Stimulated activated CD4-positive, alpha-beta T cell treated with anti-CD3 and anti-CD28 coated beads, TNF-alpha, amount 100 ng/mL, for 1 hour (primary cell): ENCODE data around the gene CLDN15.
"Not testable (repeated sequence)": the region's sequence is repeated elsewhere in the genome, so short reads cannot be mapped to it uniquely, and the experiment has no call there.

Experiments
- DNase-seq, 3 donors: peaks; one replicate each; pipeline ENCODE4 v3.0.0-alpha.2; 2020; ENCODE audit warnings: low read depth in 3 of 3, low spot score in 1 of 3

The CLDN15 gene

DNA sequence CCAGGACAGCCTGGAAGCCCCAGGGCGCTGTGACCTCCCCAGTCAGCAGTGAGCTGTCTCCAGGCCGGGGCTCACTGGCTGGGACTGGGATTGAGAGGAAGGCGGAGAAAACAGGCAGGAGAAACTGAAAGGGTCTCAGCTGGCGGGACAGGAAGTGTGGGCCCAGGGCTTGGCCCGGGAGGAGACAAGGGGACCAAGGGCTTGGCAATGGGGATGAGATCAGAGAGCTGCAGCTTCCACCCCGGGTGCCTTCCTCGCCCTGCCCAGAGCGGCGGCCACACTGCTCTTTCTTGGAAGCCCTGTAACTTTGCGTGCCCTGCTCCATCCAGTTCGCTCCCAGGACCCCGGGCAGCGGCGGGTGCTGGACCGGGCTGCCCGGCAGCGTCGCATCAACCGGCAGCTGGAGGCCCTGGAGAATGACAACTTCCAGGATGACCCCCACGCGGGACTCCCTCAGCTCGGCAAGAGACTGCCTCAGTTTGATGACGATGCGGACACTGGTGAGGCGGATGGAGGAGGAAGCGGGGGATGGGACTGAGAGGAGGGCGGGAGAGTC, 15.2 kb downstream of the CLDN15 start:
- no peak for DNase-seq

DNA sequence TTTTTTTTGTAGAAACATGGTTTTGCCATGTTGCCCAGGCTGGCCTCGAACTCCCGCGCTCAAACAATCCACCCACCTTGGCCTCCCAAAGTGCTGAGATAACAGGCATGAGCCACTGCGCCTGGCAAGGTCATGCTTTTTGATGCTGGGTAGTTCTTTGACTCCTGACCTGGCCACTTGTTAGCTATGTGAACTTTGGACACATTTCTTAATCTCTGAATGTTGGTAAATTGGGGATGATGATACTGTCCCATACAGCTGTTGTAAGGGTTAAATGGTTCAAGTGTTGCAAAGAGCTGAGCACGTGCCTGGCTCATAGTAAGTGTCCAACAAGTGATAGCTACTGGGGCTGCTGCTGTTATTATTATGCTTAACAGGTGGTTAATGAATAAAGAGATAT, 17.3 kb downstream of the CLDN15 start:
- DNase-seq: no peak

DNA sequence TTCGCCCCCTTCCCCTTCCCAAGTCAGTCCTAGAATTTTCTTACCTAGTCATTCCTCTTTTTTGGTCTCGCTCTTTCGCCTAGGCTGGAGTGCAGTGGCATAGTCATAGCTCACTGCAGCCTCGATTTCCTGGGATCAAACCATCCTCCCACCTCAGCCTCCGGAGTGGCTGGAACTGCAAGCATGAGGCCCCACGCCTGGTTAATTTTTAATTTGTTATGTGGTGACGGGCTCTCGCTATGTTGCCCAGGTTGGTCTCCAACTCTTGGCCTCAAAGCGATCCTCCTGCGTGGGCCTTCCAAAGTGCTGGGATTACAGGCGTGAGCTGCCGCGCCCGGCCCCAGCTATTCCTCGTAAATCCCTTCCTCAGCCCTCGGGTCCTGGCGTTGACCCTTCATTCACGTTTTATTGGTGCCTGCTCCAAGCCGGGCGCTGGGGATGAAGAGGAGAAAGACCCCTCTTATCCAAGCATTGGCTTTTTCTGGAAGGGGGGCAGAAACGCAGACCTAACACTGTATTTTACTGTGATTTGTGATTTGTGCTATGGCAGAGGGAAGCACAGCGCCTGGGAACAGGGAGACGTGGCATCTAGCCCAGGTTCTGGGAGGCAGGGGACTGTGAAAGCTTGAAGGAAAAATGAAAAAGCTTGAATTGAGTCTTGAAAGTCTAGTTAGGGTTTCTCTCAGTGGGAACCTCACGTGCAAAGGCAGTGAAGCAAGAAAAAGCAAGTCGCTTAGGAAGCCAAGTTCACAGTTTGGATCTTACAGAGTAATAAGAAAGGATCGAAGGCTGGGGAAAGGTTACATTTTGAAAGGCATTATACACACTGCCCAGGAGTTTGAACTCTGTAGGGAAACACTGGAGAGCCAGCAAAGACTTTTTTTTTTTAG, 19.1 kb downstream of the CLDN15 start:
- DNase-seq: no peak

DNA sequence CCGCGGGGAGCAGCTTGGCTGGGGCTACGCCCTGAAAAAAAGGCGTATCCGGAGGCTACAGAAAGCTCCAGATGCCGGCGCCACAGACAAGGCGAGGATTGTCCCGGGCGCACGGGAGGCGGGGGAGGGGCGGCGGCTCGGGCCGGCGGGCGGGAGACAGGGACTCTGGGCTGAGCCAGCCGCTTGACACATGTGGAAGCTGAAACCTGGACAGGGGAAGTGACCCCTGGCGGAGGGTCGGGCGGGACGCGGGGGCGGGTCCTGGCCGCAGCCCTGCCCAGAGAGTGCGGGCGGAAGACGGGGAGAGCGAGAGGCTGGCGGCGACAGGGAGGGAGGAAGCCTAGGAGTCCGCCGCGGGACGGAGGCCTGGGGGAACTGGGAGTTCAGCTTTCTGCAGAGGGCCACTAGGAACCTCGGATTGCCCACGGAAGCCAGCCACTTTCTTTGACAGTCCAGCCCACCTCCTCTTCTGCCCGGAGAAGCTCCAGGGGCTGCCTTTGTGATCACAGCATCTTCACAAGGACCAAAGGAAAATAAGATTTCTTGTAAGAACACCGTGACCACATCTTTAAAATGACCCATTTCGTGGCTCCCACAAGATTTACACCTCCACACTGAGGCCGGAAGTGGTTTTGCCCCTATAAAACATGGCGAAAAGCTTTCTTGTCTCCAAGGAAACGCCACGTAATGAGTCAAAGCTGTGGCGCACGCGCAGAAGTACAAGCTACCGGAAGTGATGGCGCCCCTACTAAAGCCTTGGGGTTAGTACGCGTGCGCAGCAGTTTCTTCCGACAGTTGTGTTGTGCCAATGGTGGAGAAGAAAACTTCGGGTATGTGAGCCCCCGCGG, 20.0 kb downstream of the CLDN15 start, which contains the start of the genes PLOD3 and ZNHIT1:
TSS of gene PLOD3 (minus strand) at position 194 of the 848 bp plus-strand sequence. CDS start 307 bp downstream, outside the sequence.
TSS of gene ZNHIT1 (plus strand) at position 778 of the 848 bp plus-strand sequence. CDS start at position 809, 31 bp downstream.
- DNase-seq: peak; percentile 85 to 94 (median 93)

DNA sequence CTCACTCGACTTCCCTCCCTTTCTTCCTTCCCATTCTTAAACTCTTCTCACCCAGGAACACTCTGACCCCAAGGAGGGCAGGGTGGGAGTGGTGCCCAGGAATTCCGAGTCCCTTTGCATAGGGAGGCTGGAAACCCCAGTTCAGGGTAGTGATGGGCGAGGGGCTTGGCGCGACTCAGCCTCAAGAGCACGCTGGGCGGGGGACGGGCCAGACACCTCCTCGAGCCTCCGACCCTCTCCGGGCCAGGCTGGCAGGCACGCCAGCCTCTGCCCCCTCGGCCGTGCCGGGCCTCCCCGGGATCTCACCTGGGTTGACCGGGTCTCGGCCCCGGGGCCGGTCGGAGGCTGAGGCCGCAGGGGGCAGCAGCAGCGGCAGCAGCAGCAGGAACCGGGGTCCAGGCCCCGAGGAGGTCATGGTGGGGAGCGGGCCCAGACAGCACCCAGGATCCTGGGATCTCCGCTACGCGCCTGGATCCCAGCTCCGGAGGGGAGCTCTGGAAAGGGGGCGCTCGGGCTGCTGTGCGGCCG, 20.7 kb downstream of the CLDN15 start:
- no peak for DNase-seq

DNA sequence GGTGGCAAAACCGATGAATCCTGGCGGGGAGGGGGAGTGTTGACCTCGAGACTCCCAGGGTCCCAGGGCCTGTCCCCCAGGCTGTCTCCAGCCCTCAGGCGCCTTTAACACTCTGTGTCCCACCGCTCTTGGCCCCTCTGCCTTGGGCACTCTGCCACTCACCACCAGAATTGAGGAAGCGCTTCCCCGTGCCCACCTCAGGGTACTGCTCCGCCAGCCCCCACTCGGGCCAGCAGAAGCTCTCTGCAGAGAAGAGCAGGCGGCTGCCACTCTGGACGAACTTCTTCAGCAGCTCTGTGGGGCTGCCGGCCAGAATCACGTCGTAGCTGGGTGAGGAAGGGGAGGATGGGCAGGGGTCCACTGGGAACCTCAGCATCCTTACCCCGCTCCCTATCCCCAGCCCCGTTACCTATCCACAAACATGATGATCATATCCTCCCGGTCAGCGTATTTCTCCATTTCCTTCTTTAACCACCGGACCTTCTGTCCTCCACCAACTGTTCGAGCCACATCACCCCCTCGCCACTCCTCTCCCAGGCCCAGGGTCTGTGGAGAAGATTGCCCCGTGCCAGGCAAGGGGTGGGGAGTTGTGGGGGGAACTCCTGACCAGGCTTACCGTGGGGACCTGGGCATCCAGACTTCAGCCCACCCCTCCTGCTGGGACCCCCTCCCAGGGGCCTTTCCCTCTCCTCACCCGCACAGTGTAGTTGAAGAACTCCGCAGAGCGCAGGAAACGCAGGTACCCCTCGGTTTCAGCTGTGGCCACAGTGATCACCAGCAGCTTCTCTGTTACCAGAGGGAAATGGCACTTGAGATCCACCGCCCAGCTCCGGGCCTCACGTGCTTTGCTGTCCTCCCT, 21.4 kb downstream of the CLDN15 start:
- DNase-seq: no peak

DNA sequence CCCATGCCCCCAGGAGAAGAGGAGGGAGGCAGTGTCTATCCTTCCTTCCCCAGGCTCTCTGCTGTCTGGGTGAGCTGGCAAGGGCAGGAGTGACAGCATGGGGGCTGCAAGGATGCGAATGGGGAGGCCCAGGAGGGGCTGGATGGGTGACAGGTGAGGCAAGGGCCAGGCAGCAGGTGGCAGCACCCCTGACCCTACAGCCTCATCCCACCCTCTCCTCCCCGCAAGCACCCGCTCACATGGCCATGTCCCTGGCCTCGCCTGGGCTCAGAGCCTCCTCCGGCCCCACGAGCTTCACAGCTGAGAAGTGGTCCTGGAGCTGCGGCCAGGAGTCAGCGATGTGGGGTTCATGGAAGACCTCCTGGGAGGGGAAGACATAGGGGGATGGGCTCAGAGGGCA, 25.6 kb downstream of the CLDN15 start:
- DNase-seq: no peak

DNA sequence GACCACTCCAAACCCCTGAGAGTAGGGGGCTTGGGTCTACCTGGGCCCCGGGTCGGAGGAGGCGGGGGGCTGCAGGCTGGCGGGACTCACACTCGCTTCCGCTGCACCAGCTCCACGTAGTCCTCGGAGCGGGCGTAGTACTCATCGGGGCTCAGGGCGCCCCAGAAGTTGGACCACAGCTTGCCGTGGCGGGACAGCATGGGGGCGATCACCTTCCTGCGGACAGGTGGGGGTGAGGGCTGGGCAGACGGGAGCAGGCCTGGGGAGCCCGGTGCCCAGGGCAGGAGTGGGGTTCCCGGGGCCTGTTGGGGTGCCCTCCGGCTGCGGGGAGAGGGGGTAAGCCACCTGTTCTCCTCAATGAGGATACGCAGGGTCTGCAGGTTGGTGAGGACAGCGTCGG, 26.1 kb downstream of the CLDN15 start:
- no peak for DNase-seq

DNA sequence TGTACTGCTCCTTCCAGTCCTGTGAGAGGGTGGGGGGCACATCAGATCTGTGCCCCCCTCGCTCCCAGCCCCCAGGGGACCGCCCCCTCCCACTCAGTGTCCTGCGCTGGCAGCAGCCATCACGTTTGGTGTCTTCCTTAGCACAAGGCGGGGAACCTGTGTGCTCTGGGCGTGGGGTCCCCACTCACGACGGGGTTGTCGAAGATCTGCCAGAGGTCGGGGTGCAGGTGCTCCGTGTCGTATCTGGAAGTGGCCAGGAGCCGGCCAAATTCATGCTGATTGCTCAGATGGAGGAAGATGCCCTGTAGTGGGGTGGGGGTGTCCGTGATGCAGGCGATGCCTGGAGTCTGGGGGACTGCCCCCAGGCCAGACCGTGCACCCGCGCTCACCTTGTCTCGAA, 27.5 kb downstream of the CLDN15 start:
- DNase-seq: no peak

DNA sequence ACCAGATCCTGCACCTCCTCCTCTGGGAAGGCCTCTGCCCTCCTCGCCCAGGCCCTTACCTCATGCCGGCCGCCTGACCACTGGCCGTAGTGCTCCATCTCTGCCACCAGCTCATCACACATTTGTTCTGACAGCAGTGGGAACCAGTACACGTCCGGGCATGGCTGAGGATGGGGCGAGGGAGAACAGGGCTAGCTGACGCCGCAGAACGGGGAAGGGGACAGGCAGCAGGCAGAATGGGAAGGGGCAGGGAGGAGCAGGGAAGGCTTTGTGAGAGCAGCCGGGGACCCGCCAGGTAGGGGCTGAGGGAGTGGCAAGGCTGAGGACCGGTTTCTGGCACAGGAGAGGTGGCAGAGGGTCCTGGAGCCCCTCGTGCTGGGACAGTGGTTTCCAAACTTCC, 28.8 kb downstream of the CLDN15 start:
- DNase-seq: no peak

DNA sequence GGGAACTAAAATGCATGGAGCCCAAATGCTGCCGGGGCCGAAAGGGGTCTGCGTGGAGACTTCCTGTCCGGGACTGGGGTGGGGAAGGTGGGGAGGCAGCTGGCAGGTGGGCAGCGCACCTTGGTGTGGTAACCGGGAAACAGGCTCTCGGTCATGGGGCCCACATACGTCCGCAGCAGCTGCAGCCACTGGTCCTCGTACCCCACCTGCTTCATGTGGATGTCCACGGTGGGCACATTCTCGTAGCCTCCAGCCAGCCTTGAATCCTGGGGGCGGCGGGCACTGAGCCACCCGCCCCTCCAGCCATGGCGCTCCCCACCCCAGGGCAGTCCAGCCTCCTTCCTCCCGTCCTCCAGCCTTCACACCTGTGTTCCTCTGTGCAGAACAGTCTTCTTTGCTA, 30.1 kb downstream of the CLDN15 start:
- DNase-seq: no peak

DNA sequence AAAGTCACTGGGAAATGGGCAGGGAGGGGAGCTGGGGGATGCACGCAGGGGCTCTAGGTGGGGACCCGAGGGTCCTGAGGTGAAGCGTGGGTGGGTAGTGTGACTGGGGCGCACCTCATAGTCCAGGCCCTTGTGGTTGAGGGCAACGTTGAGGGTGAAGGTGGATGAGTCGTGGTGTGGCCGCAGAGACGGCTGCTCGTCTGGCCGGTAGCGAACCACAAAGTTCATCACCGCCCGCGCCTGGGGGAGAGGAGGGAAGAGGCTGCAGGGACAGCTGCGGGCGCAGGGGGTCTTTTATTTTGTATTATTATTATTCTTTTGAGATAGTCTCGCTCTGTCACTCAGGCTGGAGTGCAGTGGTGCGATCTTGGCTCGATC, 30.9 kb downstream of the CLDN15 start:
- DNase-seq: no peak

DNA sequence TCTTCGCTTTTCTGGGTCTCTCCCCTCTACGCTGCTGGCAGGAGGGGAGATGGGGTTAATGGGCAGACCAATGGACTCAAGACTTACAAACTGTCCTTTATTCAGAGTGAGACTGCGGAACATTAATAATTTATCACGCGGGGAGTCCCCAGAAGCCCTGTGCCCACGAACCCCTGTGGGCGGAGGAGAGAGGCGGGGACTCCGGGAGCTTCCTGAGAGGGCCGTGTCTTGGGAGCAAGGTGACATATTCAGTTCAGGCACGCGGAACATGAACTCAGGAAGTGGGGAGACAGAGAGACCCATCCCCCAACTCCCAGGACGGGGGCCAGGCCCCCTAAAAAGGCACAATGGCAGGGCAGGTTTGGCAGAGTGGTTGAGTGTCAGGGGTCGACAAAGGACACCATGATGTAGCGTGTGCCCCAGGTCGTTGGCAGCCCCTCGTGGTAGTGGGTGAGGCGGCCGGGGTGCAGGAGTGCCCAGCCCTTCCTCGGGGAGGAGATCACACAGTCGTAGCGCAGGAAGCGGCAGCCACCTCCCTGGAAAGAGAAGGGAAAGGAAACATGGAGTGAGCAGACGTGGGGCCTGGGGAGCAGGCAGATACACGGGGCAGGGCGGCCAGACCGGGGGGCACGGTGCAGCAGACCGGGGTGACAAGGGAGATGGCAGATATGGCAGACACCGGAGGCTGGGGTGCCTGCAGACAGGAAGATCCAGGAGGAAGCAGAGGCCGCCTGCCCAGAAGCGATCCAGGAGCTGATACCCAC, 31.5 kb downstream of the CLDN15 start:
- no peak for DNase-seq

DNA sequence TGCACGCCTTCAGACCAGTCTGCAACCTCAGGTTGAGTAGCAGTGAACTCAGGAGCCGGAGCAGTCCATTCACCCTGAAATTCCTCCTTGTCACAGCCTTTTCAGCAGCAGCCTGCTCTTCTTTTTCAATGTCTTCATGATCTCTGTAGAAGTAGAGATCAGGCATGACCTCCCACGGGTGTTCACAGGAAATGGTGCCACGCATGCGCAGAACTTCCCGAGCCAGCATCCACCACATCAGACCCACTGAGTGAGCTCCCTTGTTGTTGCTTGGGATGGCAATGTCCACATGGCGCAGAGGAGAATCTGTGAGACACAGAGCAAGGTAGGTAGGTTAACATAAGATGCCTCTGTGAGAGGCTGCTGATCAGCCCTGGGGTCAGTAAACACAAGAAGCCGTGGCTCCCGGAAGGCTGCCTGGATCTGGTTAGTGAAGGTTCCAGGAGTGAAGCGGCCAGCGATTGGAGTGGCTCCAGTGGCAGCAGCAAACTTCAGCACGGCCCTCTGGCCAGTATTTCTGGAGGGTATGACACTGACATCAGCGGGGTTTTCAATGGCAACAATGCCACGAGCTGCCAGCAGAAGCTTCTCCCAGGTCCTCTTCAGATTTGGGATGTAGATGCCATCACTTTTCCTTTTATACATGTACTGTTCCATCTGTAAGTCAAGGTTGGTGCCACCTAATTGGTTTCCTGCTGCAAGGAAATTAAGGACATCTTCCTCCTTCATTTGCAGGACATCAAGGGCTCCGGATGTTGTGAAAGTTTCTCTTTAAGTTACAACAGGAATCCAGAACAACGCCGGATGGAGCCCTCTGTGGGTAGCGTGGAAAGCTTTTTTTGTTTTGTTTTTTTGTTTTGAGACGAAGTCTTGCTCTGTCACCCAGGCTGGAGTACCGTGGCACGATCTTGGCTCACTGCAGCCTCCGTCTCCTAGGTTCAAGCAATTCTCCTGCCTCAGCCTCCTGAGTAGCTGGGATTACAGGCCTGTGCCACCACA, 33.6 kb downstream of the CLDN15 start:
- not testable (repeated sequence) for DNase-seq

DNA sequence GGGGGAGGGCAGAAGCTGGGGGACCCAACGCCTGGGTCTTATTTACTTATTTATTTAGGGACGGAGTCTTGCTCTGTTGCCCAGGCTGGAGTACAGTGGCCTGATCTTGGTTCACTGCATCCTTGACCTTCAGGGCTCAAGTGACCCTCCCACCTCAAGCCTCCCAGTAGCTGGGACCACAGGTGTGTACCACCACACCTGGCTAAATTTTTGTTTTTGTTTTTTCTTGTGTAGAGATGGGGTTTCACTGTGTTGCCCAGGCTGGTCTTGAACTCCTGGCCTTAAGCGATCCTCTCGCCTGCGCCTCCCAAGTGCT, 35.0 kb downstream of the CLDN15 start:
- DNase-seq: no peak

DNA sequence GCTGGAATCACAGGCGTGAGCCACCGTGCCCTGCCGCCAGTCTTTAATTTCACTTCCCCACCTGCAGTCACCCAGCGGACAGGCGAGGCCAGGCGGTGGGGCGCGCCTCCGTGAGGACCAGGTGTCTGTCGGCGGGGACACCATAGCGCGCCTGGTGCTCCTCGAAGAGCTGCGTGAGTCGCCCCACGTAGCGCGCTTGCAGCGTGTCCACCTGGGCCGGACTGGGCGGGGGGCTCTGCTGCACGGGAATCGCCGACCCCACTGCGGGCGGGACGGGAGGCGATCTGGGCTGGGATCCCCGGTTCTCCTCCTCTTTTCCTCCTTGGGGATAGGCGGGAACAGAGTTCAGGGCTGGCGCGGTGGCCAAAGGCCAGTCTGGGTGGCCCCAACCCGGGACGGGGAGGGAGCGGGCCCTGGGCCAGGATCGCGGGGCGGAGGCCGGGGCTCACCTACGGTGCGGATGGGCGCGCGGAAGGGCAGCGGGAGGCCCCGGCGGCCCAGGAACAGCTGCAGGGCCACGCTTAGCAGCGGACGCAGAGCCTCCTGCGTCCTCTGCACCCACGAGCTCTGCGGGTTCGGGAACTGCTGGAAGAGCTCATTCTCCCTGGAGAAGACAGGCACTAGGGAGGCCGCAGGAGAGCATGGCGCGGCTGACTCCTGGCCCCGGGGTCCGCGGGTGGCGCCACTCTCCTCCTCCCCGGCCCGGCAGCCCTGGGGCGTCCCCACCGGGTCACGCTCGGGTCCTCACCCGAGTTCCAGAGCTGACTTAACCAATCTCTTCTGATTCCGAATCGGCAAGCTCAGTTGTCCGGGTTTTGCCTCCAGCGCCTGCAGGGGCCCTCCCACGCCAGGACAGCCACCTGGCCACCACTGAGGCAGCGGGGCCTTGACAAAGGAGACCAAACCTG, 35.7 kb downstream of the CLDN15 start:
- DNase-seq: no peak

DNA sequence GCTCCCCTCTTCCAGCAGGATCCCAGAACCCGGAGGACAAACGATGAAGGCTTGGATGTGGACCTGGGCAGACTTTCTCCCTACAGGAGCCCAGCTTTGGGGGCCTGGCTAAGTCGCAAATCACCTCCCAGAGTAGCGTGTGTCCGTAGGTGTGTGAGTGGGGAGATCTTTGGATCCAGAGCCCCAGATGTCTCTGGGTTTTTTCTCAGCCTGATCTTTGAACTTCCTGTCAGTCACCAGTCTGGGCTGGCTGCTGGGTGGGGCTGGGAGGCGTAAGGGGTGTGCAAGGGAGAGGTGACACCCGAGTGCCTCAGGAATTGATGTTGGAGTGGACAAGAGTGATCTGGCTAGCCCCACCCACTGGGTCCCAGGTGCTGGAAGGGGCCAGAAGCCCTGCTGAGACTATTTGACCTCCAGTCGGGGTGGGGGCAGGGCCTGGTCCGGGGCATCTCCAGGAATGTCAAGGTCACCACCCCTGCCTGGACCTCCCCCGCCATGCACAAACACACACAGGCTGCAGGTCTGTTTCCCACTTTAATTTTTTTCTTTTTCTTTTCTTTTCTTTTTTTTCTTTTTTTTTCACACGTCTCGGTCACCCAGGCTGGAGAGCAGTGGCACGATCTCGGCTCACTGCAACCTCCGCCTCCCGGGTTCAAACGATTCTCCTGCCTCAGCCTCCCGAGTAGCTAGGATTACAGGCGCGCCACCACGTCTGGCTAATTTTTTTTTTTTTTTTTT, 36.6 kb downstream of the CLDN15 start, which contains the start of gene MOGAT3:
TSS of gene MOGAT3 (minus strand) at position 175 of the 738 bp plus-strand sequence. CDS start 182 bp downstream, outside the sequence.
- no peak for DNase-seq
